Activated naive CD8-positive, alpha-beta T cell treated with anti-CD3 and anti-CD28 coated beads, Interleukin-2, amount 10 ng/mL, durations not matched to agents 7 days and 5 days (primary cell): Measurements from ENCODE around the gene RALY. TPM values are rescaled to one million over a fixed set of nuclear protein-coding genes. Genes with fewer than 3 reads are reported as not detected.
"Not testable (repeated sequence)": the region's sequence is repeated elsewhere in the genome, so short reads cannot be mapped to it uniquely, and the experiment has no call there.

Experiments used
- ATAC-seq: fragments of 150-1000 bp; cut with Tn5 transposase; one replicate; pipeline ENCODE4 v1.10.0; 2021; ENCODE audit warnings: low read depth, moderate library complexity
- POLR2A ChIA-PET: fragments of 350-600 bp; sonication (Branson Sonifier 250); formaldehyde crosslinking; loops from one replicate; lab custom pipeline; 2021; ENCODE audit warnings: antibody characterized with exemption; lab: Charles Lee
- DNase-seq: peaks from one replicate; pipeline ENCODE4 v3.0.0; 2021
- H3K27ac Mint-ChIP-seq: one replicate; pipeline ENCODE4 v1.8.0; 2022; ENCODE audit warnings: mild to moderate bottlenecking, mixed read lengths
- H3K27me3 Mint-ChIP-seq: one replicate; pipeline ENCODE4 v1.8.0; 2022; ENCODE audit warnings: mild to moderate bottlenecking, moderate library complexity, mixed read lengths
- H3K36me3 Mint-ChIP-seq: one replicate; pipeline ENCODE4 v1.8.0; 2021; ENCODE audit warnings: mild to moderate bottlenecking, mixed read lengths
- H3K4me1 Mint-ChIP-seq: one replicate; pipeline ENCODE4 v1.8.0; 2021; ENCODE audit warnings: mixed read lengths
- H3K4me3 Mint-ChIP-seq: one replicate; pipeline ENCODE4 v1.8.0; 2022; ENCODE audit warnings: mild to moderate bottlenecking, moderate library complexity, mixed read lengths
- H3K9me3 Mint-ChIP-seq: one replicate; pipeline ENCODE4 v1.8.0; 2021; ENCODE audit warnings: mixed read lengths
- microRNA-seq: library from miRNA; unstranded; fragments of <30 nt; microRNA quantifications from one replicate; pipeline ENCODE4 v1.2.0, GENCODE V29; 2022
- total RNA-seq, 2 experiments: library from RNA; stranded (reverse); gene quantifications; one replicate each; pipeline ENCODE4 v1.2.3, GENCODE V29; 2021

Gene RALY
- total RNA-seq, 2 experiments from 2014 or later, result 188 to 190 TPM

GRCh38 chr20:34120213-34120612, 126.5 kb downstream of the RALY start:
- Mint-ChIP-seq H3K27ac (no peak overlapping the region), H3K4me1 (peaks cover 15% of the 10 kb centered on the region), H3K9me3 (no peaks in the 10 kb centered on the region), H3K36me3 (no peaks in the 10 kb centered on the region), H3K4me3 (no peak overlapping the region), H3K27me3 (peaks cover 17% of the 10 kb centered on the region)
- ATAC-seq, result no peak
- POLR2A ChIA-PET, result no interaction called here
- no peak for DNase-seq

GRCh38 chr20:34122274-34122980, 128.7 kb downstream of the RALY start:
- DNase-seq, result no peak
- peaks cover 15% of the 10 kb centered on the region for H3K4me1 Mint-ChIP-seq
- H3K4me3 Mint-ChIP-seq, result no peak overlapping the region
- no peaks in the 10 kb centered on the region for H3K36me3 Mint-ChIP-seq
- no peak overlapping the region for H3K27ac Mint-ChIP-seq
- POLR2A ChIA-PET, result interaction anchor here (1.8 kb wide), 1 partner anchor 10 kb away, joined by 7 read pairs; the partner anchor contains the start of gene EIF2S2
- H3K27me3 Mint-ChIP-seq, result peaks cover 31% of the 10 kb centered on the region
- H3K9me3 Mint-ChIP-seq, result no peaks in the 10 kb centered on the region
- no peak for ATAC-seq

- POLR2A ChIA-PET, result interaction anchor here (2.2 kb wide), 1 partner anchor 11 kb away, joined by 12 read pairs; the partner anchor contains the start of gene EIF2S2
Observed at GRCh38 chr20:34123309-34123708, 129.6 kb downstream of the RALY start.

GRCh38 chr20:34124469-34125249, 130.9 kb downstream of the RALY start:
- Mint-ChIP-seq H3K4me1 (peaks cover 19% of the 10 kb centered on the region), H3K36me3 (no peaks in the 10 kb centered on the region), H3K27ac (no peak overlapping the region), H3K4me3 (no peak overlapping the region), H3K27me3 (peaks cover 26% of the 10 kb centered on the region), H3K9me3 (no peaks in the 10 kb centered on the region)
- DNase-seq, result no peak
- ATAC-seq, result no peak
- POLR2A ChIA-PET, result interaction anchor here (2.2 kb wide), 1 partner anchor 12 kb away, joined by 12 read pairs; the partner anchor contains the start of gene EIF2S2

More at GRCh38 chr20:34123309-34123708, 129.6 kb downstream of the RALY start:
- no peak for ATAC-seq
- DNase-seq, result no peak
- no peak overlapping the region for H3K4me3 Mint-ChIP-seq
- H3K9me3 Mint-ChIP-seq, result no peaks in the 10 kb centered on the region
- no peaks in the 10 kb centered on the region for H3K36me3 Mint-ChIP-seq
- H3K4me1 Mint-ChIP-seq, result peaks cover 15% of the 10 kb centered on the region
- no peak overlapping the region for H3K27ac Mint-ChIP-seq
- H3K27me3 Mint-ChIP-seq, result peaks cover 31% of the 10 kb centered on the region

GRCh38 chr20:34127792-34128191, 134.1 kb downstream of the RALY start:
- POLR2A ChIA-PET, result no interaction called here
- no peaks in the 10 kb centered on the region for H3K36me3 Mint-ChIP-seq

GRCh38 chr20:34129518-34130162, 135.9 kb downstream of the RALY start:
- Mint-ChIP-seq H3K4me1 (peaks cover 10% of the 10 kb centered on the region), H3K36me3 (no peaks in the 10 kb centered on the region), H3K9me3 (no peaks in the 10 kb centered on the region), H3K4me3 (peak overlapping the region; percentile 26), H3K27me3 (peaks cover 19% of the 10 kb centered on the region), H3K27ac (no peak overlapping the region)
- ATAC-seq, result peak; percentile 88
- DNase-seq, result peak; percentile 54
- POLR2A ChIA-PET, result no interaction called here

More at GRCh38 chr20:34127792-34128191, 134.1 kb downstream of the RALY start:
- ATAC-seq (no peak), DNase-seq (no peak)
- no peak overlapping the region for H3K4me3 Mint-ChIP-seq
- no peaks in the 10 kb centered on the region for H3K9me3 Mint-ChIP-seq
- H3K4me1 Mint-ChIP-seq, result peaks cover 17% of the 10 kb centered on the region
- H3K27me3 Mint-ChIP-seq, result peaks cover 19% of the 10 kb centered on the region
- H3K27ac Mint-ChIP-seq, result no peak overlapping the region

- no peak overlapping the region for H3K4me3 Mint-ChIP-seq
- no peaks in the 10 kb centered on the region for H3K9me3 Mint-ChIP-seq
- POLR2A ChIA-PET, result no interaction called here
- peaks cover 5% of the 10 kb centered on the region for H3K4me1 Mint-ChIP-seq
- H3K36me3 Mint-ChIP-seq, result no peaks in the 10 kb centered on the region
- no peak for DNase-seq
- H3K27ac Mint-ChIP-seq, result no peak overlapping the region
- ATAC-seq, result no peak
- H3K27me3 Mint-ChIP-seq, result peaks cover 12% of the 10 kb centered on the region
Observed at GRCh38 chr20:34131491-34131890, 137.8 kb downstream of the RALY start.

- peaks cover 12% of the 10 kb centered on the region for H3K27me3 Mint-ChIP-seq
- POLR2A ChIA-PET, H3K36me3 Mint-ChIP-seq, H3K9me3 Mint-ChIP-seq, H3K27ac Mint-ChIP-seq, H3K4me3 Mint-ChIP-seq, DNase-seq, H3K4me1 Mint-ChIP-seq, ATAC-seq: not testable (repeated sequence)
Observed at GRCh38 chr20:34132491-34132890, 138.8 kb downstream of the RALY start.

GRCh38 chr20:34132943-34133342, 139.2 kb downstream of the RALY start:
- POLR2A ChIA-PET, H3K36me3 Mint-ChIP-seq, H3K27ac Mint-ChIP-seq, H3K4me3 Mint-ChIP-seq, DNase-seq, H3K9me3 Mint-ChIP-seq, H3K4me1 Mint-ChIP-seq, ATAC-seq: not testable (repeated sequence)
- H3K27me3 Mint-ChIP-seq, result peaks cover 12% of the 10 kb centered on the region

GRCh38 chr20:34133365-34133860, 139.7 kb downstream of the RALY start:
- H3K4me1 Mint-ChIP-seq, ATAC-seq, H3K36me3 Mint-ChIP-seq, POLR2A ChIA-PET, H3K4me3 Mint-ChIP-seq, H3K27ac Mint-ChIP-seq, H3K9me3 Mint-ChIP-seq, DNase-seq: not testable (repeated sequence)
- H3K27me3 Mint-ChIP-seq, result peaks cover 12% of the 10 kb centered on the region

Small RNA genes within 50 kb of the gene (microRNA-seq; reads per million reads assigned to microRNA genes)
- not detected for gene MIR4755

Other genes starting within 250 kb of the RALY start
- 10 to 100 TPM; 75.7 to 82.8 TPM for gene CHMP4B, start 182.6 kb upstream of the RALY start, total RNA-seq
- gene EIF2S2, start 118.3 kb downstream of the RALY start, total RNA-seq, result 10 to 100 TPM; 82.4 to 85.0 TPM
- not detected for gene ASIP, start 247.5 kb downstream of the RALY start, total RNA-seq